Gastroesophageal sphincter (tissue), 4 donors: ENCODE results near the gene ARID1B. TPM values are rescaled to one million over a fixed set of nuclear protein-coding genes. Genes with fewer than 3 reads are reported as not detected.

ENCODE experiments used
- ATAC-seq: fragments of 150-250 bp; one replicate; pipeline ENCODE4 v1.9.1; 2016; ENCODE audit warnings: mild to moderate bottlenecking, moderate library complexity
- H3K27ac ChIP-seq, 4 donors: fragments of 200-600 bp; sonication (generic) in 3 of 4; 1 replicate in 3 of 4; 2 replicates in 1 of 4; pipeline ENCODE4 v1.5.1; 2016 to 2019
- H3K27me3 ChIP-seq: fragments of 200-600 bp; sonication (generic); one replicate; pipeline ENCODE4 v1.5.1; 2019
- H3K36me3 ChIP-seq, 2 donors: fragments of 200-600 bp; sonication (generic); one replicate each; pipeline ENCODE4 v1.5.1; 2019; ENCODE audit warnings: control low read depth in 1 of 2
- H3K4me1 ChIP-seq, 3 donors: fragments of 200-600 bp; sonication (generic); 1 replicate in 2 of 3; 2 replicates in 1 of 3; pipeline ENCODE4 v1.5.1; 2016 to 2019; ENCODE audit warnings: control low read depth in 2 of 3
- H3K4me3 ChIP-seq, 2 donors: fragments of 200-600 bp; sonication (generic); one replicate each; pipeline ENCODE4 v1.5.1; 2019; ENCODE audit warnings: mild to moderate bottlenecking in 1 of 2, moderate library complexity in 1 of 2
- H3K9me3 ChIP-seq, 3 donors: fragments of 200-600 bp; sonication (generic); one replicate each; pipeline ENCODE4 v1.5.1; 2017 to 2019; ENCODE audit warnings: control low read depth in 2 of 3
- CTCF ChIP-seq, 4 experiments: fragments of 200-600 bp in 2 of 4; fragments of 450-650 bp in 2 of 4; sonication (generic) in 1 of 4; IDR thresholded peaks; one replicate each; pipeline ENCODE4 v1.5.1; 2017 to 2019; ENCODE audit warnings: antibody characterized with exemption in 4 of 4, mild to moderate bottlenecking in 2 of 4, moderate library complexity in 2 of 4
- EP300 ChIP-seq: sonication (generic); formaldehyde crosslinking; IDR thresholded peaks from one replicate; pipeline ENCODE4 v1.6.1; 2017; ENCODE audit warnings: antibody characterized with exemption, mild to moderate bottlenecking
- POLR2A ChIP-seq, 2 donors: fragments of 450-650 bp; IDR thresholded peaks; one replicate each; pipeline ENCODE4 v1.6.1; 2017; ENCODE audit warnings: antibody characterized with exemption in 2 of 2, mild to moderate bottlenecking in 2 of 2, moderate library complexity in 1 of 2
- POLR2AphosphoS5 ChIP-seq: sonication (generic); formaldehyde crosslinking; IDR thresholded peaks from one replicate; pipeline ENCODE4 v1.6.1; 2017; ENCODE audit warnings: antibody characterized with exemption
- WGBS, 2 donors: methylation state at CpG; one replicate each; pipeline ENCODE4 v1.1.5; 2018; ENCODE audit warnings: low coverage in 1 of 2; 5-methylcytosine and 5-hydroxymethylcytosine counted together
- total RNA-seq, 4 donors: library from RNA; depleted of rRNA; stranded (reverse); fragments of >200 nt; gene quantifications; one replicate each; pipeline ENCODE4 v1.1.0, GENCODE V29; 2016

The ARID1B gene
- total RNA-seq, 4 donors from 2014 or later, result 40.0 to 106 (median 79.7) TPM

GRCh38 chr6:157194643-157195042 is 417.5 kb downstream of the ARID1B start:
- Histone ChIP-seq H3K36me3 (peaks cover 8 to 72% of the 10 kb centered on the region in 2 donors), H3K4me1 (peaks cover 0 to 18% (median 3%) of the 10 kb centered on the region in 3 donors), H3K9me3 (no peaks in the 10 kb centered on the region), H3K27ac (no peak overlapping the region), H3K27me3 (no peaks in the 10 kb centered on the region), H3K4me3 (no peak overlapping the region)
- 80% methylated on average over 3 of the region's 3 CpGs; no CpG with 5 or more reads in 1 of the 2 donors for WGBS, 2 donors
- no peak for ATAC-seq
- TF ChIP-seq CTCF (IDR thresholded peaks at IDR 0.05) (no peak), POLR2AphosphoS5 (no peak)

GRCh38 chr6:157196391-157196790 is 419.2 kb downstream of the ARID1B start:
- H3K9me3 ChIP-seq, result no peaks in the 10 kb centered on the region
- no peak for ATAC-seq
- WGBS, 2 donors, result no CpG with 5 or more reads among the region's 6 CpGs
- H3K27me3 ChIP-seq, result no peaks in the 10 kb centered on the region
- peaks cover 8 to 72% of the 10 kb centered on the region in 2 donors for H3K36me3 ChIP-seq
- no peak overlapping the region for H3K4me3 ChIP-seq
- H3K27ac ChIP-seq, result peak overlapping the region in 1 of 4 donors; percentile 75
- no peak for TF ChIP-seq CTCF (IDR thresholded peaks at IDR 0.05)
- no peak for TF ChIP-seq POLR2A (IDR thresholded peaks at IDR 0.05)
- no peak for TF ChIP-seq EP300
- no peak for TF ChIP-seq POLR2AphosphoS5
- H3K4me1 ChIP-seq, result peaks cover 0 to 18% (median 3%) of the 10 kb centered on the region in 3 donors

- H3K36me3 ChIP-seq, result peaks cover 8 to 64% of the 10 kb centered on the region in 2 donors
These were observed 421.5 kb downstream of the ARID1B start for GRCh38 chr6:157198425-157199279.

GRCh38 chr6:157200117-157200516 is 422.9 kb downstream of the ARID1B start:
- Histone ChIP-seq H3K4me3 (no peak overlapping the region), H3K27me3 (no peaks in the 10 kb centered on the region), H3K9me3 (no peaks in the 10 kb centered on the region), H3K36me3 (peaks cover 8 to 75% of the 10 kb centered on the region in 2 donors), H3K4me1 (peaks cover 0 to 23% (median 3%) of the 10 kb centered on the region in 3 donors), H3K27ac (peak overlapping the region in 1 of 4 donors; percentile 11)
- TF ChIP-seq POLR2AphosphoS5 (no peak), POLR2A (IDR thresholded peaks at IDR 0.05) (no peak), EP300 (no peak), CTCF (IDR thresholded peaks at IDR 0.05) (no peak)
- 28 to 40% methylated on average over 1 to 2 of the region's 10 CpGs for WGBS, 2 donors
- no peak for ATAC-seq

More at GRCh38 chr6:157198425-157199279, 421.5 kb downstream of the ARID1B start:
- Histone ChIP-seq H3K4me3 (no peak overlapping the region), H3K27ac (peak overlapping the region; percentile 68 to 83 (median 74)), H3K27me3 (no peaks in the 10 kb centered on the region), H3K9me3 (no peaks in the 10 kb centered on the region), H3K4me1 (peaks cover 0 to 23% (median 3%) of the 10 kb centered on the region in 3 donors)
- peak; percentile 91 for ATAC-seq
- 20 to 35% methylated on average over 3 to 15 of the region's 15 CpGs for WGBS, 2 donors
- TF ChIP-seq CTCF (IDR thresholded peaks at IDR 0.05), result no peak
- TF ChIP-seq POLR2A (IDR thresholded peaks at IDR 0.05), result no peak
- TF ChIP-seq POLR2AphosphoS5, result peak; percentile 63
- no peak for TF ChIP-seq EP300

- peaks cover 0 to 23% (median 3%) of the 10 kb centered on the region in 3 donors for H3K4me1 ChIP-seq
- no peak overlapping the region for H3K27ac ChIP-seq
- TF ChIP-seq CTCF (IDR thresholded peaks at IDR 0.05) (no peak), EP300 (no peak), POLR2AphosphoS5 (no peak), POLR2A (IDR thresholded peaks at IDR 0.05) (no peak)
- 71 to 90% methylated on average over 5 to 12 of the region's 17 CpGs for WGBS, 2 donors
- ATAC-seq, result no peak
- no peaks in the 10 kb centered on the region for H3K9me3 ChIP-seq
- no peak overlapping the region for H3K4me3 ChIP-seq
- no peaks in the 10 kb centered on the region for H3K27me3 ChIP-seq
- peaks cover 8 to 76% of the 10 kb centered on the region in 2 donors for H3K36me3 ChIP-seq
These were observed 423.4 kb downstream of the ARID1B start for GRCh38 chr6:157200611-157201010.
